WTC11 (cell line): ENCODE data around the gene CD96. TPM values are rescaled to one million over a fixed set of nuclear protein-coding genes. Genes with fewer than 3 reads are reported as not detected.
A peak's percentile ranks its signal among the peaks of the same experiment; 100 is the strongest.

Source experiments
- ATAC-seq: fragments of 200-7000 bp; cut with Tn5 transposase; 2 replicates; pipeline ENCODE4 v1.10.0; 2021; ENCODE audit warnings: mild to moderate bottlenecking, moderate library complexity
- Bru-seq: library from RNA; stranded (reverse); fragments of 400-500 nt; gene quantifications from one replicate; lab custom pipeline; 2021; lab: Mats Ljungman, UMichigan
- CTCF ChIA-PET: fragments of 300-600 bp; sonication (Branson Sonifier 250); formaldehyde crosslinking; loops from one replicate; lab custom pipeline; 2021; ENCODE audit warnings: antibody characterized with exemption; lab: Charles Lee
- POLR2A ChIA-PET: fragments of 350-600 bp; sonication (Branson Sonifier 250); formaldehyde crosslinking; loops from one replicate; lab custom pipeline; 2021; ENCODE audit warnings: antibody characterized with exemption; lab: Charles Lee
- DNase-seq: peaks from one replicate; pipeline ENCODE4 v3.0.0; 2021; ENCODE audit warnings: low spot score
- H3K27ac Mint-ChIP-seq: 2 replicates; pipeline ENCODE4 v1.8.0; 2021; ENCODE audit warnings: mixed read lengths
- H3K27me3 Mint-ChIP-seq: 2 replicates; pipeline ENCODE4 v1.8.0; 2021; ENCODE audit warnings: low read depth, mild to moderate bottlenecking, moderate library complexity, mixed read lengths
- H3K36me3 Mint-ChIP-seq: 2 replicates; pipeline ENCODE4 v1.8.0; 2021; ENCODE audit warnings: mixed read lengths
- H3K4me1 Mint-ChIP-seq: 2 replicates; pipeline ENCODE4 v1.8.0; 2022; ENCODE audit warnings: mixed read lengths
- H3K4me3 Mint-ChIP-seq: 2 replicates; pipeline ENCODE4 v1.8.0; 2021; ENCODE audit warnings: mild to moderate bottlenecking, moderate library complexity, mixed read lengths
- H3K9me3 Mint-ChIP-seq: 2 replicates; pipeline ENCODE4 v1.8.0; 2021; ENCODE audit warnings: mixed read lengths
- ARID4B ChIP-seq: sonication (generic); formaldehyde crosslinking; IDR thresholded peaks from 2 replicates; pipeline ENCODE4 v1.8.0; 2023; ENCODE audit warnings: missing genetic modification reagents, mild to moderate bottlenecking, borderline replicate concordance
- CDX4 ChIP-seq: fragments of 250-450 bp; sonication (Bioruptor Pico); IDR thresholded peaks from 2 replicates; pipeline ENCODE4 v1.9.0; 2021; ENCODE audit warnings: moderate library complexity, mild to moderate bottlenecking, inconsistent platforms, borderline replicate concordance
- E2F1 ChIP-seq: sonication (generic); formaldehyde crosslinking; IDR thresholded peaks from 2 replicates; pipeline ENCODE4 v1.8.0; 2022; ENCODE audit warnings: mild to moderate bottlenecking, missing genetic modification reagents
- E2F5 ChIP-seq: sonication (generic); formaldehyde crosslinking; IDR thresholded peaks from 2 replicates; pipeline ENCODE4 v1.8.1; 2022; ENCODE audit warnings: mild to moderate bottlenecking, moderate library complexity, missing genetic modification reagents
- FOXK1 ChIP-seq: sonication (generic); formaldehyde crosslinking; IDR thresholded peaks from 2 replicates; pipeline ENCODE4 v1.8.0; 2022; ENCODE audit warnings: mild to moderate bottlenecking, moderate library complexity, missing genetic modification reagents
- GRHL2 ChIP-seq: fragments of 250-450 bp; sonication (Bioruptor Pico); IDR thresholded peaks from 2 replicates; pipeline ENCODE4 v1.8.0; 2022; ENCODE audit warnings: mild to moderate bottlenecking, moderate library complexity; ENCODE audit not compliant: insufficient replicate concordance, severe bottlenecking
- HMGA2 ChIP-seq: fragments of 250-450 bp; sonication (Bioruptor Pico); IDR thresholded peaks from 2 replicates; pipeline ENCODE4 v1.4.0; 2021; ENCODE audit warnings: mild to moderate bottlenecking, moderate library complexity
- HMGXB4 ChIP-seq: sonication (generic); formaldehyde crosslinking; IDR thresholded peaks from 2 replicates; pipeline ENCODE4 v1.8.1; 2023; ENCODE audit warnings: mild to moderate bottlenecking, moderate library complexity, missing genetic modification reagents
- IRF1 ChIP-seq: sonication (generic); formaldehyde crosslinking; IDR thresholded peaks from 2 replicates; pipeline ENCODE4 v1.8.0; 2023; ENCODE audit warnings: missing genetic modification reagents
- MLX ChIP-seq: sonication (generic); formaldehyde crosslinking; IDR thresholded peaks from 2 replicates; pipeline ENCODE4 v1.8.1; 2023; ENCODE audit warnings: mild to moderate bottlenecking, missing genetic modification reagents, moderate library complexity
- NFATC4 ChIP-seq: fragments of 250-450 bp; sonication (Bioruptor Pico); IDR thresholded peaks from 2 replicates; pipeline ENCODE4 v1.9.0; 2021; ENCODE audit warnings: mild to moderate bottlenecking
- NFE2L1 ChIP-seq: sonication (generic); formaldehyde crosslinking; IDR thresholded peaks from 2 replicates; pipeline ENCODE4 v1.8.1; 2023; ENCODE audit warnings: missing genetic modification reagents
- PRRX2 ChIP-seq: fragments of 250-450 bp; sonication (Bioruptor Pico); IDR thresholded peaks from 2 replicates; pipeline ENCODE4 v1.8.0; 2021; ENCODE audit warnings: mild to moderate bottlenecking
- SOX15 ChIP-seq: fragments of 250-450 bp; sonication (Bioruptor Pico); IDR thresholded peaks from 2 replicates; pipeline ENCODE4 v1.9.0; 2021; ENCODE audit warnings: mild to moderate bottlenecking
- TEAD4 ChIP-seq: sonication (generic); formaldehyde crosslinking; IDR thresholded peaks from 2 replicates; pipeline ENCODE4 v1.8.0; 2022; ENCODE audit warnings: mild to moderate bottlenecking, missing genetic modification reagents
- ZBTB21 ChIP-seq: sonication (generic); formaldehyde crosslinking; IDR thresholded peaks from 2 replicates; pipeline ENCODE4 v1.8.1; 2023; ENCODE audit warnings: mild to moderate bottlenecking, missing genetic modification reagents, borderline replicate concordance
- ZNF232 ChIP-seq: sonication (generic); formaldehyde crosslinking; IDR thresholded peaks from 2 replicates; pipeline ENCODE4 v1.8.0; 2022; ENCODE audit warnings: mild to moderate bottlenecking, missing genetic modification reagents
- ZNF532 ChIP-seq: fragments of 250-450 bp; sonication (Bioruptor Pico); IDR thresholded peaks from 2 replicates; pipeline ENCODE4 v1.9.0; 2021; ENCODE audit warnings: mild to moderate bottlenecking, borderline replicate concordance
- long read RNA-seq, 3 experiments: library from RNA in 1 of 3; library from capped mRNA in 1 of 3; library from polyadenylated mRNA in 1 of 3; unstranded in 2 of 3; stranded (forward) in 1 of 3; transcript quantifications; one replicate each; pipeline ENCODE4 v2.0.0, GENCODE V29; 2021
- total RNA-seq: library from RNA; stranded (reverse); gene quantifications from 3 replicates; pipeline ENCODE4 v1.2.3, GENCODE V29; 2021

Gene CD96
- 0.33 to 0.94 TPM (median 0.50 TPM) in 3 replicates for total RNA-seq
- percentile 11 among the genes with signal in this experiment for Bru-seq, nascent RNA
- long read RNA-seq, experiment 1: 0 reads
- long read RNA-seq, experiment 2: 0 reads
- long read RNA-seq, experiment 3: 0 reads

GRCh38 chr3:111541911-111542483, at the start of gene CD96:
Gene CD96 (plus strand): TSS chr3:111542197. CDS start chr3:111542249, 52 bp downstream.
- no peak for TF ChIP-seq TEAD4 (CRISPR knock-in tag)
- TF ChIP-seq E2F5 (CRISPR knock-in tag): no peak
- TF ChIP-seq ZNF532 (CRISPR knock-in tag): no peak
- no peak for TF ChIP-seq ZNF232 (CRISPR knock-in tag)
- TF ChIP-seq HMGA2: no peak
- no peak for TF ChIP-seq NFE2L1 (CRISPR knock-in tag)
- no peak for TF ChIP-seq FOXK1
- no peak for TF ChIP-seq PRRX2 (CRISPR knock-in tag)
- no peak for TF ChIP-seq HMGXB4 (CRISPR knock-in tag)
- TF ChIP-seq ARID4B (CRISPR knock-in tag): no peak
- TF ChIP-seq SOX15 (CRISPR knock-in tag): no peak
- TF ChIP-seq MLX: no peak
- TF ChIP-seq CDX4 (CRISPR knock-in tag): no peak
- TF ChIP-seq ZBTB21 (CRISPR knock-in tag): no peak
- TF ChIP-seq GRHL2: no peak
- no peak for TF ChIP-seq E2F1 (CRISPR knock-in tag)
- TF ChIP-seq IRF1 (CRISPR knock-in tag): no peak
- no peak for TF ChIP-seq NFATC4 (CRISPR knock-in tag)
- no peak within 1 kb of the TSS for H3K4me3 Mint-ChIP-seq
- ChIA-PET POLR2A (no interaction called here), CTCF (interaction anchor here (1.1 kb wide), 1 partner anchor 149 kb away, joined by 3 read pairs; no protein-coding TSS in a partner anchor)
- no peaks in the 10 kb centered on the region for H3K27me3 Mint-ChIP-seq
- ATAC-seq (no peak), DNase-seq (no peak)
- H3K4me1 Mint-ChIP-seq: peaks cover 4% of the 10 kb centered on the region
- no peaks in the 10 kb centered on the region for H3K9me3 Mint-ChIP-seq
- no peak within 1 kb of the TSS for H3K27ac Mint-ChIP-seq
- no peaks in the 10 kb centered on the region for H3K36me3 Mint-ChIP-seq
